ENCODE measurements around the gene PPP1R12C. TPM values are rescaled to one million over a fixed set of nuclear protein-coding genes. Genes with fewer than 3 reads are reported as not detected.

Gene PPP1R12C
- total and polyA plus RNA-seq, 4 donors: 20.4 to 128 (median 89.5) TPM

- no CpG with 5 or more reads among the region's 2 CpGs for WGBS (ENCODE audit: insufficient coverage)
- Histone ChIP-seq H3K4me1 (ENCODE audit: control insufficient read depth, insufficient read depth, low read length) (peaks cover 24% of the 10 kb centered on the region), H3K9me3 (ENCODE audit: control insufficient read depth, insufficient read depth, low read length) (no peaks in the 10 kb centered on the region), H3K36me3 (ENCODE audit: control insufficient read depth, insufficient read depth, low read length) (no peaks in the 10 kb centered on the region), H3K27ac (ENCODE audit: low read depth, low read length) (no peak overlapping the region), H3K27me3 (ENCODE audit: control insufficient read depth, insufficient read depth, low read length) (peaks cover 49% of the 10 kb centered on the region), H3K4me3 (ENCODE audit: low read depth, low read length) (no peak overlapping the region)
- DNase-seq (ENCODE audit: low read depth in 4 of 6, low spot score in 6 of 6): no peak
Observed at GRCh38 chr19:55077106-55077505, 40.3 kb downstream of the PPP1R12C start.

GRCh38 chr19:55076321-55076720, 41.1 kb downstream of the PPP1R12C start:
- H3K4me3 ChIP-seq (ENCODE audit: low read depth, low read length): no peak overlapping the region
- 71% methylated on average over 11 of the region's 12 CpGs for WGBS (ENCODE audit: insufficient coverage)
- H3K9me3 ChIP-seq (ENCODE audit: control insufficient read depth, insufficient read depth, low read length): no peaks in the 10 kb centered on the region
- no peak for DNase-seq (ENCODE audit: low read depth in 4 of 6, low spot score in 6 of 6)
- H3K27ac ChIP-seq (ENCODE audit: low read depth, low read length): no peak overlapping the region
- H3K4me1 ChIP-seq (ENCODE audit: control insufficient read depth, insufficient read depth, low read length): peaks cover 16% of the 10 kb centered on the region
- no peaks in the 10 kb centered on the region for H3K36me3 ChIP-seq (ENCODE audit: control insufficient read depth, insufficient read depth, low read length)
- peaks cover 48% of the 10 kb centered on the region for H3K27me3 ChIP-seq (ENCODE audit: control insufficient read depth, insufficient read depth, low read length)

- Histone ChIP-seq H3K27ac (ENCODE audit: low read depth, low read length) (no peak within 1 kb of the TSS), H3K4me1 (ENCODE audit: control insufficient read depth, insufficient read depth, low read length) (peaks cover 8% of the 10 kb centered on the region), H3K9me3 (ENCODE audit: control insufficient read depth, insufficient read depth, low read length) (no peaks in the 10 kb centered on the region), H3K4me3 (ENCODE audit: low read depth, low read length) (no peak within 1 kb of the TSS), H3K27me3 (ENCODE audit: control insufficient read depth, insufficient read depth, low read length) (peaks cover 45% of the 10 kb centered on the region), H3K36me3 (ENCODE audit: control insufficient read depth, insufficient read depth, low read length) (no peaks in the 10 kb centered on the region)
- WGBS (ENCODE audit: insufficient coverage): 32% methylated on average over 15 of the region's 18 CpGs
- no peak for DNase-seq (ENCODE audit: low read depth in 4 of 6, low spot score in 6 of 6)
Observed at GRCh38 chr19:55075371-55075998, 42.0 kb downstream of the PPP1R12C start, which contains the start of gene EPS8L1. EPS8L1 (plus strand) TSS chr19:55075869; CDS start chr19:55076445, 576 bp downstream.

- H3K9me3 ChIP-seq (ENCODE audit: control insufficient read depth, insufficient read depth, low read length): no peaks in the 10 kb centered on the region
- WGBS (ENCODE audit: insufficient coverage): 63% methylated on average over 6 of the region's 8 CpGs
Observed at GRCh38 chr19:55071913-55072312, 45.5 kb downstream of the PPP1R12C start.

GRCh38 chr19:55071129-55071502, 46.3 kb downstream of the PPP1R12C start:
- peaks cover 8% of the 10 kb centered on the region for H3K4me1 ChIP-seq (ENCODE audit: control insufficient read depth, insufficient read depth, low read length)
- DNase-seq (ENCODE audit: low read depth in 4 of 6, low spot score in 6 of 6): no peak
- WGBS (ENCODE audit: insufficient coverage): 65% methylated on average over 7 of the region's 8 CpGs
- H3K4me3 ChIP-seq (ENCODE audit: low read depth, low read length): no peak overlapping the region
- no peak overlapping the region for H3K27ac ChIP-seq (ENCODE audit: low read depth, low read length)
- no peaks in the 10 kb centered on the region for H3K9me3 ChIP-seq (ENCODE audit: control insufficient read depth, insufficient read depth, low read length)
- H3K27me3 ChIP-seq (ENCODE audit: control insufficient read depth, insufficient read depth, low read length): peaks cover 46% of the 10 kb centered on the region
- no peaks in the 10 kb centered on the region for H3K36me3 ChIP-seq (ENCODE audit: control insufficient read depth, insufficient read depth, low read length)

More at GRCh38 chr19:55071913-55072312, 45.5 kb downstream of the PPP1R12C start:
- Histone ChIP-seq H3K4me1 (ENCODE audit: control insufficient read depth, insufficient read depth, low read length) (peaks cover 8% of the 10 kb centered on the region), H3K4me3 (ENCODE audit: low read depth, low read length) (no peak overlapping the region), H3K27me3 (ENCODE audit: control insufficient read depth, insufficient read depth, low read length) (peaks cover 51% of the 10 kb centered on the region), H3K27ac (ENCODE audit: low read depth, low read length) (no peak overlapping the region), H3K36me3 (ENCODE audit: control insufficient read depth, insufficient read depth, low read length) (no peaks in the 10 kb centered on the region)
- DNase-seq (ENCODE audit: low read depth in 4 of 6, low spot score in 6 of 6): no peak

GRCh38 chr19:55070466-55071128, 46.8 kb downstream of the PPP1R12C start:
- Histone ChIP-seq H3K27me3 (ENCODE audit: control insufficient read depth, insufficient read depth, low read length) (peaks cover 47% of the 10 kb centered on the region), H3K4me3 (ENCODE audit: low read depth, low read length) (no peak overlapping the region), H3K36me3 (ENCODE audit: control insufficient read depth, insufficient read depth, low read length) (no peaks in the 10 kb centered on the region), H3K27ac (ENCODE audit: low read depth, low read length) (no peak overlapping the region), H3K4me1 (ENCODE audit: control insufficient read depth, insufficient read depth, low read length) (peaks cover 8% of the 10 kb centered on the region), H3K9me3 (ENCODE audit: control insufficient read depth, insufficient read depth, low read length) (no peaks in the 10 kb centered on the region)
- DNase-seq (ENCODE audit: low read depth in 4 of 6, low spot score in 6 of 6): no peak
- 91% methylated on average over 7 of the region's 10 CpGs for WGBS (ENCODE audit: insufficient coverage)

GRCh38 chr19:55069865-55070197, 47.6 kb downstream of the PPP1R12C start:
- Histone ChIP-seq H3K4me1 (ENCODE audit: control insufficient read depth, insufficient read depth, low read length) (peaks cover 8% of the 10 kb centered on the region), H3K27ac (ENCODE audit: low read depth, low read length) (no peak overlapping the region), H3K36me3 (ENCODE audit: control insufficient read depth, insufficient read depth, low read length) (no peaks in the 10 kb centered on the region), H3K9me3 (ENCODE audit: control insufficient read depth, insufficient read depth, low read length) (no peaks in the 10 kb centered on the region), H3K4me3 (ENCODE audit: low read depth, low read length) (no peak overlapping the region), H3K27me3 (ENCODE audit: control insufficient read depth, insufficient read depth, low read length) (peaks cover 46% of the 10 kb centered on the region)
- 83% methylated on average over 2 of the region's 2 CpGs for WGBS (ENCODE audit: insufficient coverage)
- no peak for DNase-seq (ENCODE audit: low read depth in 4 of 6, low spot score in 6 of 6)

GRCh38 chr19:55068950-55069864, 48.2 kb downstream of the PPP1R12C start:
- no peaks in the 10 kb centered on the region for H3K36me3 ChIP-seq (ENCODE audit: control insufficient read depth, insufficient read depth, low read length)
- H3K4me3 ChIP-seq (ENCODE audit: low read depth, low read length): no peak overlapping the region
- H3K9me3 ChIP-seq (ENCODE audit: control insufficient read depth, insufficient read depth, low read length): no peaks in the 10 kb centered on the region
- H3K27ac ChIP-seq (ENCODE audit: low read depth, low read length): no peak overlapping the region
- peaks cover 8% of the 10 kb centered on the region for H3K4me1 ChIP-seq (ENCODE audit: control insufficient read depth, insufficient read depth, low read length)
- peaks cover 46% of the 10 kb centered on the region for H3K27me3 ChIP-seq (ENCODE audit: control insufficient read depth, insufficient read depth, low read length)
- 7% methylated on average over 29 of the region's 30 CpGs for WGBS (ENCODE audit: insufficient coverage)
- peak in 1 of 6 donors; percentile 20 for DNase-seq (ENCODE audit: low read depth in 4 of 6, low spot score in 6 of 6)

- Histone ChIP-seq H3K4me1 (ENCODE audit: control insufficient read depth, insufficient read depth, low read length) (peaks cover 8% of the 10 kb centered on the region), H3K36me3 (ENCODE audit: control insufficient read depth, insufficient read depth, low read length) (no peaks in the 10 kb centered on the region), H3K27me3 (ENCODE audit: control insufficient read depth, insufficient read depth, low read length) (peaks cover 46% of the 10 kb centered on the region), H3K9me3 (ENCODE audit: control insufficient read depth, insufficient read depth, low read length) (no peaks in the 10 kb centered on the region), H3K4me3 (ENCODE audit: low read depth, low read length) (no peak overlapping the region), H3K27ac (ENCODE audit: low read depth, low read length) (no peak overlapping the region)
- WGBS (ENCODE audit: insufficient coverage): 0% methylated on average over 1 of the region's 3 CpGs
- no peak for DNase-seq (ENCODE audit: low read depth in 4 of 6, low spot score in 6 of 6)
Observed at GRCh38 chr19:55067869-55068268, 49.6 kb downstream of the PPP1R12C start.
